NCI-H128 (cell line): Measurements from ENCODE around the gene KLK15.

Source experiments
- DNase-seq: peaks from one replicate; lab custom pipeline; 2025; ENCODE audit not compliant: unreplicated experiment; lab: John Stamatoyannopoulos, UW

Gene KLK15

DNA sequence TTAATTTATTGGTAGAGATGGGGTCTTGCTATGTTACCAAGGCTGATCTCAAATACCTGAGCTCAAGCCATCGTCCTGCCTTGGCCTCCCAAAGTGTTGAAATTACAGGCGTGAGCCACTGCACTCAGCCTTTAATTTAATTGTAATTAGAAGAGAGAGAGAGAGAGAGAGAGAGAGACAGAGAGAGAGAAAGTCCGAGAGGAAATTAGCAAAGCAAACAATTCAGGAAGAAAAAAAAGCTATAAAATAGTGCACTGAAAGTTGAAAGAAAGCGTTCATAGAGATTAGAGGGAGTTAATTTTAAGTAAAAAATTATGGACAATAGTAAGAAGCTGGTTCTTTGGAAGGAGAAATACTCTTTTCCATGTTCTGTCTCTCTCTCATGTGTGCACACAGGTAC is 56.1 kb downstream of the KLK15 start:
- no peak for DNase-seq

GRCh38 chr19:50776131-50776530 is 57.2 kb downstream of the KLK15 start:
- no peak for DNase-seq
